Activated naive CD4-positive, alpha-beta T cell treated with anti-CD3 and anti-CD28 coated beads, Interleukin-2, amount 50 U/mL, for 24 hours (primary cell): Measurements from ENCODE around the gene HMGB2.

Experiments
- H3K27ac Mint-ChIP-seq: one replicate; pipeline ENCODE4 v1.8.0; 2021; ENCODE audit warnings: mild to moderate bottlenecking, mixed read lengths
- H3K27me3 Mint-ChIP-seq: one replicate; pipeline ENCODE4 v1.8.0; 2021; ENCODE audit warnings: mixed read lengths
- H3K36me3 Mint-ChIP-seq: one replicate; pipeline ENCODE4 v1.8.0; 2021; ENCODE audit warnings: mixed read lengths
- H3K4me1 Mint-ChIP-seq: one replicate; pipeline ENCODE4 v1.8.0; 2021; ENCODE audit warnings: mixed read lengths
- H3K4me3 Mint-ChIP-seq: one replicate; pipeline ENCODE4 v1.8.0; 2021; ENCODE audit warnings: mild to moderate bottlenecking, mixed read lengths
- H3K9me3 Mint-ChIP-seq: one replicate; pipeline ENCODE4 v1.8.0; 2021; ENCODE audit warnings: mixed read lengths

HMGB2 gene

GRCh38 chr4:173282626-173283025 lies 51.5 kb downstream of the HMGB2 start:
- Mint-ChIP-seq H3K27me3 (no peaks in the 10 kb centered on the region), H3K4me3 (no peak overlapping the region), H3K9me3 (peaks cover 4% of the 10 kb centered on the region), H3K4me1 (peaks cover 12% of the 10 kb centered on the region), H3K27ac (no peak overlapping the region), H3K36me3 (peaks cover 13% of the 10 kb centered on the region)

DNA sequence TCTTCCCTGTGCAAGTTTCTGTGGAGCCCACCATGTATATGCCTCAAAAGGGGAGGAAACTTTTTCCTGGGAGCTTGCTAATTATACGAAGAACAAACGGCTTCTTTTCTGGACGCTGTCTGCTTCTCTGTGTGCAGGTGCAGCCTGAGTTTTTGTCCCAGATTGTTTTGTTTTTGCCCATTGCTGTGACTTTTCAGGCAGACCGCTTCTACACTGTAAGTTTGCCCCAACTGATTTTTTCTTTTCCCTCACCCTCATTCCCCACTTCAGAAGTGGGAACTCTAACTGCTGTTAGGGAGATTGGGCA lies 51.9 kb downstream of the HMGB2 start:
- no peak overlapping the region for H3K4me3 Mint-ChIP-seq
- peaks cover 4% of the 10 kb centered on the region for H3K9me3 Mint-ChIP-seq
- peaks cover 13% of the 10 kb centered on the region for H3K36me3 Mint-ChIP-seq
- no peaks in the 10 kb centered on the region for H3K27me3 Mint-ChIP-seq
- H3K4me1 Mint-ChIP-seq = peaks cover 12% of the 10 kb centered on the region
- no peak overlapping the region for H3K27ac Mint-ChIP-seq

GRCh38 chr4:173281406-173282255 lies 52.5 kb downstream of the HMGB2 start:
- no peak overlapping the region for H3K4me3 Mint-ChIP-seq
- H3K36me3 Mint-ChIP-seq = peaks cover 10% of the 10 kb centered on the region
- peaks cover 12% of the 10 kb centered on the region for H3K4me1 Mint-ChIP-seq
- H3K27ac Mint-ChIP-seq = no peak overlapping the region
- peaks cover 4% of the 10 kb centered on the region for H3K9me3 Mint-ChIP-seq
- no peaks in the 10 kb centered on the region for H3K27me3 Mint-ChIP-seq
